GM12878 (cell line): ENCODE results near the gene ZCCHC24. TPM values are rescaled to one million over a fixed set of nuclear protein-coding genes. Genes with fewer than 3 reads are reported as not detected.

Source experiments
- ATAC-seq: fragments of 200-7000 bp; cut with Tn5 transposase; 3 replicates; pipeline ENCODE4 v1.9.1; 2020; ENCODE audit warnings: mild to moderate bottlenecking, moderate library complexity
- BruUV-seq: library from RNA; stranded (reverse); fragments of 400-500 nt; replicated peaks from 2 replicates; lab custom pipeline; 2021; lab: Mats Ljungman, UMichigan
- CTCF ChIA-PET: fragments of 300-600 bp; sonication (Branson Sonifier 250); formaldehyde crosslinking; extraction: SDS; loops from one replicate; lab custom pipeline; 2021; ENCODE audit warnings: inconsistent platforms; lab: Yijun Ruan, JAX
- POLR2A ChIA-PET: fragments of 350-600 bp; formaldehyde crosslinking; extraction: SDS; loops from one replicate; lab custom pipeline; 2021; ENCODE audit warnings: inconsistent platforms; lab: Charles Lee
- RAD21 ChIA-PET: fragments of 300-600 bp; sonication (Branson Sonifier 250); formaldehyde crosslinking; loops from one replicate; lab custom pipeline; 2023; ENCODE audit warnings: antibody characterized with exemption; ENCODE audit not compliant: unreplicated experiment; lab: Charles Lee
- SMC1A ChIA-PET: fragments of 300-600 bp; sonication (Branson Sonifier 250); formaldehyde crosslinking; loops from one replicate; lab custom pipeline; 2023; ENCODE audit not compliant: unreplicated experiment, uncharacterized antibody; lab: Charles Lee
- DNase-seq: peaks from one replicate; pipeline ENCODE4 v3.0.0-alpha.2; 2011; ENCODE audit warnings: low read depth, low spot score
- FAIRE-seq: peaks from 3 replicates; lab custom pipeline; 2011; peaks lifted over from hg19 to GRCh38; lab: Jason Lieb, UNC
- H2AFZ ChIP-seq: 2 replicates; pipeline ENCODE4 v1.6.0; 2011; ENCODE audit warnings: low read depth, low read length, control low read depth; ENCODE audit not compliant: control insufficient read depth
- H3K27ac ChIP-seq: 2 replicates; pipeline ENCODE4 v1.5.1; 2011; ENCODE audit warnings: control low read depth; ENCODE audit not compliant: control insufficient read depth, insufficient read depth
- H3K27me3 ChIP-seq, 2 experiments: replicated peaks in 1 of 2; 2 replicates each; pipeline versions ENCODE4 v1.6.0 to v1.6.1; 2011; ENCODE audit warnings: low read length in 1 of 2; ENCODE audit not compliant: control insufficient read depth in 2 of 2, insufficient read depth in 2 of 2
- H3K36me3 ChIP-seq, 2 experiments: 2 replicates each; pipeline ENCODE4 v1.5.1; 2011; ENCODE audit warnings: low read length in 1 of 2; ENCODE audit not compliant: control insufficient read depth in 2 of 2, insufficient read depth in 2 of 2
- H3K4me1 ChIP-seq: 2 replicates; pipeline ENCODE4 v1.6.1; 2011; ENCODE audit warnings: mild to moderate bottlenecking, low read length, moderate library complexity, mixed read lengths; ENCODE audit not compliant: control insufficient read depth, insufficient read depth
- H3K4me2 ChIP-seq: 2 replicates; pipeline ENCODE4 v1.6.0; 2011; ENCODE audit warnings: control low read depth; ENCODE audit not compliant: control insufficient read depth, insufficient read depth
- H3K4me3 ChIP-seq: fragments of 200-600 bp; sonication (generic); 2 replicates; pipeline ENCODE4 v1.5.1; 2016
- H3K79me2 ChIP-seq: 2 replicates; pipeline ENCODE4 v1.6.0; 2011; ENCODE audit warnings: low read length; ENCODE audit not compliant: control insufficient read depth, insufficient read depth
- H3K9ac ChIP-seq: 2 replicates; pipeline ENCODE4 v1.8.0; 2011; ENCODE audit warnings: low read length, control low read depth, mixed read lengths; ENCODE audit not compliant: control insufficient read depth, insufficient read depth
- H3K9me3 ChIP-seq: replicated peaks from 3 replicates; pipeline ENCODE4 v1.5.1; 2011; ENCODE audit warnings: mild to moderate bottlenecking, low read length; ENCODE audit not compliant: control insufficient read depth, insufficient read depth
- H4K20me1 ChIP-seq: 2 replicates; pipeline ENCODE4 v1.6.0; 2011; ENCODE audit not compliant: control insufficient read depth, insufficient read depth
- BCLAF1 ChIP-seq: fragments of 450-650 bp; IDR thresholded peaks from 2 replicates; pipeline ENCODE4 v1.6.1; 2017; ENCODE audit warnings: antibody characterized with exemption, mild to moderate bottlenecking, moderate library complexity
- BRCA1 ChIP-seq: IDR thresholded peaks from 2 replicates; pipeline ENCODE4 v1.6.1; 2011; ENCODE audit warnings: low read depth, low read length, improper control_type of control experiment
- CHD4 ChIP-seq: fragments of 200-600 bp; sonication (generic); IDR thresholded peaks from 2 replicates; pipeline ENCODE4 v1.6.1; 2016; ENCODE audit warnings: mild to moderate bottlenecking
- DPF2 ChIP-seq: fragments of 450-650 bp; IDR thresholded peaks from 2 replicates; pipeline ENCODE4 v1.6.1; 2017; ENCODE audit warnings: mild to moderate bottlenecking
- EED ChIP-seq: sonication (generic); IDR thresholded peaks from 2 replicates; pipeline ENCODE4 v1.6.1; 2016; ENCODE audit warnings: antibody characterized with exemption, low read depth
- ESRRA ChIP-seq: IDR thresholded peaks from 2 replicates; pipeline ENCODE4 v1.6.1; 2012; ENCODE audit warnings: mild to moderate bottlenecking, low read length, improper control_type of control experiment
- HDAC2 ChIP-seq: fragments of 200-600 bp; sonication (generic); IDR thresholded peaks from 2 replicates; pipeline ENCODE4 v1.6.1; 2017
- IKZF1 ChIP-seq: fragments of 450-650 bp; conservative IDR thresholded peaks from 2 replicates; pipeline ENCODE4 v1.6.1; 2017; ENCODE audit warnings: antibody characterized with exemption, mild to moderate bottlenecking
- IRF5 ChIP-seq: fragments of 450-650 bp; IDR thresholded peaks from 2 replicates; pipeline ENCODE4 v1.6.1; 2017; ENCODE audit warnings: borderline replicate concordance
- NR2C2 ChIP-seq: IDR thresholded peaks from 2 replicates; pipeline ENCODE4 v1.6.1; 2011; ENCODE audit warnings: borderline replicate concordance, low read depth; ENCODE audit not compliant: control insufficient read depth, insufficient read length
- PAX8 ChIP-seq: fragments of 450-650 bp; IDR thresholded peaks from 2 replicates; pipeline ENCODE4 v1.6.1; 2017; ENCODE audit warnings: mild to moderate bottlenecking, moderate library complexity
- PKNOX1 ChIP-seq: fragments of 450-650 bp; IDR thresholded peaks from 2 replicates; pipeline ENCODE4 v1.6.1; 2016; ENCODE audit warnings: mild to moderate bottlenecking
- RELA ChIP-seq: fragments of 450-650 bp; IDR thresholded peaks from 2 replicates; pipeline ENCODE4 v1.8.0; 2014; ENCODE audit warnings: borderline replicate concordance; ENCODE audit not compliant: partially characterized antibody
- SP1 ChIP-seq: IDR thresholded peaks from one replicate; pipeline ENCODE4 v1.6.1; 2011; ENCODE audit warnings: low read depth, low read length
- STAT1 ChIP-seq: fragments of 450-650 bp; conservative IDR thresholded peaks from 2 replicates; pipeline ENCODE4 v1.6.1; 2014; ENCODE audit warnings: antibody characterized with exemption, mild to moderate bottlenecking
- TARDBP ChIP-seq: IDR thresholded peaks from 2 replicates; pipeline ENCODE4 v1.6.1; 2016; ENCODE audit warnings: borderline replicate concordance
- YBX1 ChIP-seq: fragments of 450-650 bp; IDR thresholded peaks from 2 replicates; pipeline ENCODE4 v1.6.1; 2016; ENCODE audit warnings: antibody characterized with exemption
- ZNF207 ChIP-seq: fragments of 450-650 bp; IDR thresholded peaks from 2 replicates; pipeline ENCODE4 v1.6.1; 2014; ENCODE audit warnings: antibody characterized with exemption, mild to moderate bottlenecking, borderline replicate concordance
- WGBS: methylation state at CpG from one replicate; pipeline ENCODE4 v1.1.6; 2016; ENCODE audit warnings: low lambda C conversion rate; ENCODE audit not compliant: insufficient replicate concordance, insufficient coverage; ENCODE audit errors: missing lambda C conversion rate; 5-methylcytosine and 5-hydroxymethylcytosine counted together
- in situ Hi-C: fragments of 300-500 bp; cut with MboI; formaldehyde crosslinking; loops from 9 replicates; pipeline ENCODE4 v1.14.3; 2018; ENCODE audit warnings: mixed read lengths
- intact Hi-C: fragments of 100-400 bp; cut with micrococcal nuclease; formaldehyde crosslinking; loops from one replicate; pipeline ENCODE4 v1.14.2; 2022; ENCODE audit not compliant: unreplicated experiment
- polyA plus RNA-seq, 11 experiments: library from polyadenylated mRNA; depleted of rRNA in 4 of 11; unstranded in 6 of 11; stranded (reverse) in 5 of 11; fragments of >200 nt; fragmentation: Nextera tagmentation in 4 of 11; fragmentation: Illumina TruSeq in 1 of 11; extraction: Ambion mirVana in 4 of 11; extraction: Trizol in 1 of 11; gene quantifications; 1 replicate in 1 of 11; 2 replicates in 10 of 11; pipeline versions ENCODE4 v1.2.1 to v1.2.3, GENCODE V29; 2011 to 2016; ENCODE audit warnings: inconsistent platforms in 2 of 11, missing spikeins in 2 of 11, low read depth in 1 of 11
- total RNA-seq, 4 experiments: library from RNA; depleted of rRNA in 3 of 4; stranded (reverse); fragments of >200 nt in 3 of 4; fragmentation: Illumina TruSeq in 1 of 4; extraction: Trizol in 1 of 4; gene quantifications; 2 replicates each; pipeline versions ENCODE4 v1.2.1 to v1.2.3, GENCODE V29; 2013 to 2021

Gene ZCCHC24
- total and polyA plus RNA-seq, 10 of the 15 experiments (the other 5 are each of a cell fraction or from before 2014, with no cell fraction given) = 0.02 to 0.62 (median 0.04) TPM; not detected in 4

GRCh38 chr10:79470096-79470495 is 24.7 kb upstream of the ZCCHC24 start:
- H3K9ac ChIP-seq = no peak overlapping the region
- no TSS peak for BruUV-seq
- H3K27me3 ChIP-seq = no peaks in the 10 kb centered on the region
- no peaks in the 10 kb centered on the region for H3K79me2 ChIP-seq
- intact Hi-C loops = no loop called here
- H3K4me3 ChIP-seq = no peak overlapping the region
- ATAC-seq (no peak), DNase-seq (no peak)
- H2AFZ ChIP-seq = no peak overlapping the region
- H3K36me3 ChIP-seq = no peaks in the 10 kb centered on the region
- no peak overlapping the region for H3K4me2 ChIP-seq
- SMC1A ChIA-PET = interaction anchor here (1.1 to 3.8 kb wide), 2 partner anchors 9 to 96 kb away, joined by 3 to 28 read pairs; no protein-coding TSS in a partner anchor
- H3K9me3 ChIP-seq = no peaks in the 10 kb centered on the region
- no peak overlapping the region for H3K27ac ChIP-seq
- no peak for TF ChIP-seq RELA
- no peak for TF ChIP-seq BCLAF1
- no peak for TF ChIP-seq STAT1
- no peak for TF ChIP-seq TARDBP
- no peak for TF ChIP-seq NR2C2
- TF ChIP-seq BRCA1 = no peak
- TF ChIP-seq ZNF207 = no peak
- no peak for TF ChIP-seq DPF2
- no peak for TF ChIP-seq SP1
- no peak for TF ChIP-seq ESRRA
- no peak for TF ChIP-seq PAX8
- TF ChIP-seq HDAC2 = no peak
- no peak for TF ChIP-seq EED
- no peak for TF ChIP-seq IRF5
- TF ChIP-seq YBX1 = no peak
- TF ChIP-seq PKNOX1 = no peak
- no peak for TF ChIP-seq CHD4
- no peak for TF ChIP-seq IKZF1
- TF ChIP-seq, all 136 proteins: peak for 0
- no peak for FAIRE-seq
- in situ Hi-C loops = no loop called here
- RAD21 ChIA-PET = interaction anchor here (4.5 kb wide), 1 partner anchor 96 kb away, joined by 25 read pairs; no protein-coding TSS in a partner anchor
- POLR2A ChIA-PET = no interaction called here
- Histone ChIP-seq H3K4me1 (no peaks in the 10 kb centered on the region), H4K20me1 (no peaks in the 10 kb centered on the region)
- CTCF ChIA-PET = interaction anchor here (0.9 to 4.1 kb wide), 5 partner anchors 11 to 97 kb away, joined by 3 to 44 read pairs (median 6); no protein-coding TSS in a partner anchor
- 38% methylated on average over 8 of the region's 8 CpGs for WGBS
